HG03439 (cell line): Measurements from ENCODE around the gene SLC6A7.
A peak's percentile ranks its signal among the peaks of the same experiment; 100 is the strongest.
"Not testable (repeated sequence)": the region's sequence is repeated elsewhere in the genome, so short reads cannot be mapped to it uniquely, and the experiment has no call there.

Experiments used
- ATAC-seq: cut with Tn5 transposase; IDR thresholded peaks from one replicate; pipeline ENCODE4 v1.9.1; 2021; ENCODE audit warnings: mild to moderate bottlenecking, moderate library complexity; ENCODE audit not compliant: unreplicated experiment

SLC6A7 gene

DNA sequence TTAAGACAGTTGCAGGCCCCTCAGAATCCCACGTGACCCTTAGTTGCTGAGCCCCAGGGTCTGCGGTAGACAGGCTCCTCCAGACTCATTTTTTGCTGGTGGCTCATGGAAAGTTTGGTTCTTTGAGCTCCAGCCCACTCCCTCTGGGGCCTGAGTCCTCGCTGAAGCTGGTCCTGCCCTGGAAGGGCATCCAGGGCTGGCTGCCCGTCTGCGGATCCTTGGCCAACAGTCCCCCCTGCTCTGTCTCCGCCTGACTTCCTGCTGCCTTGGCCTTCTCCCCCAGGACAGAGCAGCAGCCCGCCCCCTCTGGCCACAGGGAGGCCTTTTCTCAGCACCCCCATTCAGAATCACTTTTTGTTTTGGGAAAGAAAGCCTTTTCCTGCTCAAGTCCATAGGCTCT is 24.4 kb downstream of the SLC6A7 start:
- ATAC-seq, result no peak

DNA sequence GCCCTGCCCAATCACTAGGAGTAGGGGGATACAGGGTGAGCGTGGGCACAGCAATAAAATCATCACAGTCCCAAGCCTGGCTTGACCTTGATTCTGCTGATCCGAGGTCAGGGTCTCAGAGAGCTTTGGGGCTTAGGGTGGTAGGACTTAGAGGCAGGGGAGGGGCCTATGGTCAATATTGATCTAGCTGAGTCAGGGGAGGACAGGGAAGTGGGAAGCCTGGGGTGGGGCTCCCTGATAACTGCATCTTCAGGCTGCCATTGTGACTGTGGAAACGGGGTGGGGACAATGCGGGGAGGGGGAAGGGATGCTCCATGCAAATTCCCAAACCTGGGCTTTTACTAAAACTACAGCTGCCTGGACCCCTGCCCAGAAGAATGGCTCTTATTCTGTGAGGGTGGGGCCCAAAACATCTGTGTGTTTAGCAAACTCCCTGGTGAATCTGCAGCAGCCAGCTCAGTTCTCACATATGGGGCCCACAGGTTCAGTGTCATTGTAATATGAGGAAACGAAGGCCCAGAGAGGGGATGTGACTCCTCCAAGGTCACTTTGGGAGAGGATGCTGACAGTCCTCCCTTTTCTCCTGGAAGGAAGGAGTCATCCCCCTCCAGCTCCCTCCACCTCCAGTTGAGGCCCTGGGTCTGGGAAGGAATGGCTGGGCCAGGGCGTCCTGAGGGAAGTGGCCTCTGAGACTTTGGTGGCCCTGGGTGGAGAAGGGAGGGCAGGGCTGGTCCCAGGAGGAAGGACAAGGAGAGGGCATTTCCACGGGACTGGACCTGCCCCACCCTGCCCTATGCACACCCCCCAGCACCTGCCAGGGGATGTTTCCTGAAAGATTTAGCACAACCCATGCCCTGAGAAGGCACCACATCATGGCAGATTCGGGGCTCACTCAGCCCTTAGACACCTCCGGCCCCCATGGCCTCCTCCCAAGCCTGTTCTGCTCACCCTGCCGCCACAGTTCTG is 26.4 kb downstream of the SLC6A7 start:
- no peak for ATAC-seq

DNA sequence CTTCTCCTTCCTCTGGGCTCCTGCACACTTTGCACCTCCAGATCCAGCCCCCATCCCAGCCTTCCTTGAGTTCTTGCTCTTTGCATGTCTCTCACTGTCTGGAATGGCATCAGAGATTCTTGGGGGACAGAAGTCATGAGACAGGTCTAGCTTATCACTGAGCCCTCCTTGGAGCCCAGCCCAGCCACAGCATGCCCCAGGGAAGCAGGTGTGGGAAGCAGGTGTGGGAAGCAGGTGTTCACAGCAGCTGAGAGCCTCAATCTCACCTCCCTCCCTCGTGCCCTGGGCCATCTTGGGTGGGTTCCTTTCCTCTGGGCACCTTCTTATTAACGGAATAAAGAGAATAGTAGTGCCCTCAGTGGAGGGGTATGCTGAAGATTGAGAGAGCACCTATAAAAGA is 27.2 kb downstream of the SLC6A7 start:
- no peak for ATAC-seq

DNA sequence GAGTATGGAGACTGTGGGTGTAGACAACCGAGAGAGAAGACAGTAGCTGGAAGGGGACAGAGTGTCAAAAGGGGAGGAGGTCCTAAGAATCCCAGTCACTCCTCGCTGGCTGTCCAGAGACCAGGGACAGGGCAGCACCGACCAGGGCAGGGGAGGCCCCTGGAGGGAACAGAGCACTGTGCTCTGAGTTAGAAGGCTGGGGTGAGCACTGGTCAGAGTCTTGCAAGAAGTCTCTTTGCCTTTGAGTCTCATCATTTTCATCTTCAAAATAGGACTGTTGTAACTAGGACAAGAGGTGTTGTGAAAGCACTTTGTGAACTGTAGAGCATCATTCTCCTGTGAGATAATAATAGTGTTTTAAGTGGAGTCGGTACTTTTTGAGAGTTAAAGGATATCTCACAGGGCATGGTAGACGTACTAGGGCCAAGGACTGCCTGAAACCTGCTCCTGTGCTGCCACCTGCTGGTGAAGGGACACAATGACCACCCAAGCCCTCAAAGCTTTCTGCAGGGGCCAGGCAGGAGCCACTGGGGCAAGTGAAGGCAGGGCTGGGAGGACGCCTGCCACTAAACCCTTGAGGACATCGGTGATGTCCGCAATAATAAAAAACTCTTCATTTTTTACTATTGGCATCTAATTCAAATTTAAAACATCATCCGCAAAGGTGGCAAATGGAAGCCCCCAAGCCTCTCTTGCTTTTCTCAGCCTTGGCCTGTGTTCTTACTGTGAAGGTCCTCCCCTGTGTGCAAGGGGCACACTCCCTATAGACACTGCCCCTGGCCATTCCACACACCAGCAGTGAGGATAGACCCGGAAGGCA is 28.2 kb downstream of the SLC6A7 start:
- peak; percentile 82 for ATAC-seq

DNA sequence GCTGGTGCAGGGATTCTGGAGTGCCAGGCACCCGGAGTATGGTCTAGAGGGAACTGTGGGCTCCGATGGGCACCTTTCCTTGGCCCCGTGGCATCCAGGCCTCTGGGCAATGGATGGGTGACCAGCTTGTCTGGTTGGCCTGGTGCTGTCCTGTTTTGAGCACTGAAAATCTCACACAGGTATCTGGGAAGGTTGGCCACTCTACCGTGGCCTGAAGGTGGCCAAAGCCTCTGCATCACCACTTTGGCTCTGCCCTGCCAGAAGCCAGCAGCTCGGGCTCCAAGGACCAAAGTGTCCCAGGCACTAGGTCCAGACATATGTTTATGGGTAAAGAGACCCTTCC is 28.8 kb downstream of the SLC6A7 start:
- no peak for ATAC-seq

DNA sequence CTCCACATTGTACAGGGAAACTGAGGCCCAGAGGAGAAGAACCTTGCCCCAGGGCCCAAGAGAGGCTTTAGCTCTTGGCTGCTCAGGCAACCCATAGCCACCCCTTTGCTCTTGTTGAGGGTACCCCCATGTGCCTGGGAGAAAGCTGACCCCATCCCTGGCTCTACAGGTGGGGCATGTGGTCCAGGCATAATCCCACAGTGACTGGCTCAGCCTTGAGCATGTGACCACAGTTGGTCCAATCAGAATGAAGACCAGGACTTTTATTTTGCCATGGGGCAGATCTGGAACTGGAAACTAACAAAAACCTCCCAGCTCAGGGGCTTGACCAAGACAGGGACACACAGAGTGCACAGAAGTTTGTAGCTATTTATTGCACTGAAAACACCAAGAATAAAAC is 29.3 kb downstream of the SLC6A7 start:
- no peak for ATAC-seq

DNA sequence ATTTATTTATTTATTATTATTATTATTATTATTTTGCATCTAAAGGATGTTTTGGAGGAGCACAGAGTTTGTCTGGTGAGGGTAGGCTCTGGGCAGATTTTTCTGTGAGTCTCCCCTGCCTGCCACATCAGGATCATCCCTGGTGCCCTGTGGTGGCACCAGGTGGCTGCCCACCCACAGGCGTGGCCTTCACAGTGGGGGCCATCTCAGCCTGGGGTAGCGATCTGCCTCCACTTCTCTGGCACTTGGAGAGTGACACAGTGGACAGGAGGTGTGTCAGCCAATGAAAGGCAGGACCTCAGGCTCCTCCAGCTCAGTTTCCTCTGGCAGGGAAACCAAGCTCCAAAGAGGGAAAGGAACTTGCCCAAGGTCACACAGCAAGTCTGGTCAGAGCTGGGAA is 30.0 kb downstream of the SLC6A7 start:
- ATAC-seq, result no peak

DNA sequence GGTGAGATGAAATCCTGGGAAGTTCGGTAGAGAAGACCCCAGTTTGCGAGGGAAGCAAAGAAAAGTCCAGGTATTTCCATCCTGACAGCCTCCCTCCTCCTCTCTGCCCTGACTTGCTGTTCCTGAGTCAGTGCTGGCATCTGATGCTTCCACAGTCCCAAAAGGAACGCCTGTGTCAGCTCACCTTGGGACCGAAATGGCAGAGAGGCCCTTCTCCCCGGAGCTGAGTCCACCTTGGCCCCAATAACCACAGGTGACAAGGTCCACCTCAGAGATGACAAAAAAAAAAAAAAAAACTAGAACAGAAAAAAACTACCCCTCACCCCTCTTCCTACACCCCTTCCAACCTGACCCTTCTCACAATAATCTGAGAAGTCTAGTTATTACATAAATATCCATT is 31.6 kb downstream of the SLC6A7 start:
- ATAC-seq, result no peak

DNA sequence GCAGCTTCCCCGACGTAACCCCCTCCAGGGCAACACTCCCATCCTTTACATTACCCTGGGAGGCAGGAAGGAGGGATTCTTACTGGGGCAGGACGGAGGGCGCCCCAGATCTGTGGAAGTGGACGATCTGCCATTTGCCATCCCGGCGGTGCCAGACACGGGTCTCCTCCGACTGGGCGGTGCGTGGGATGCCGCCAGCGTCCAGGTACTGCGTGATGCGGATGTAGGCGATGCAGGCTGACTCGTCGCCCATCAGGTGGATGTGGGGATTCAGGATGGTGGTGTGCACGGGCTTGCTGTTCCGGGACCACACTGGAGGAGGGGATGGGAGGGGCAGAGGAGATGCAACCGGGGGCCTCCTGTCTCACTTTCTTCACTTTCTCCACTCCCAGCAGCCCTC is 33.0 kb downstream of the SLC6A7 start:
- ATAC-seq, result no peak

DNA sequence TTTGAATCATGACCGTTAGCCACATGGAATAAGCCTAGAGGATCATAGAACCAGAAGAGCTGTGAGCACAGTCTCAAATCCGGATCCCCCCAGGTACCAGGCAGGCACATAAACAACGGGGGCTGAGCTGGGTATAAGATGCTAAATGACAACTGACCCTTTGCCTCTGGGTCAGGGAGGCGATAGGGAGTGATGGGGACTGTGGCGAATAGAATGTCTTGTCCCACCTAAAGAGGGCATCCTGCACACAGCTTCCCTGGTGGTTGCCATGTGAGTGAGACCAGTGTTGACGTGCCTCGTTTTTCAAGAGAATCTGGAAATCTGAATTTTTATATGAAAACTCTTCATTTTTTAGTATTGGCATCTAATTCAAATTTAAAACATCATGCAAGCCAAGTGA is 33.6 kb downstream of the SLC6A7 start:
- no peak for ATAC-seq

DNA sequence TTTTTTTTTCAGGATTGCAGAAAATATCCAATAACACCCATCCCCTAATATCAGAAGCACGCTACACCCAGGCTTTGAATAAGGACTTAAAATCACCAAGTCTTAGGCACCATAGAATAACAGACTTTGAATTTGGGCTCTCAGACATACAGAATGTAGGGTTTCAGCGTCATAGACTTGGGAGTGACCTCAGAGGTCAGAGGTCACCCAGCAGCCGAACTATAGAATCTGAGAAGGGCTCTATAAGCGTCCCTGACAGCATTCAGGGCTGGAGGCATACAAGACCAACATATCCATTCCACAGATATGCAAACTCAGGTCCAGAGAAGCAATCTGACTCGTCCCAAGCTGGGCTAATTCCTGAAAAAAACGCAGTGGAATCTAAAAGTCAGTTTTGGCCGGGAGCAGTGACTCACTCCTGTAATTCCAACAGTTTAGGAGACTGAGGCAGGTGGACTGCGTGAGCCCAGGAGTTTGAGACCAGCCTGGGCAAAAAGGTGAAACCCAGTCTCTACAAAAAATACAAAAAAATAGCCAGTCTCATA is 34.7 kb downstream of the SLC6A7 start:
- no peak for ATAC-seq

DNA sequence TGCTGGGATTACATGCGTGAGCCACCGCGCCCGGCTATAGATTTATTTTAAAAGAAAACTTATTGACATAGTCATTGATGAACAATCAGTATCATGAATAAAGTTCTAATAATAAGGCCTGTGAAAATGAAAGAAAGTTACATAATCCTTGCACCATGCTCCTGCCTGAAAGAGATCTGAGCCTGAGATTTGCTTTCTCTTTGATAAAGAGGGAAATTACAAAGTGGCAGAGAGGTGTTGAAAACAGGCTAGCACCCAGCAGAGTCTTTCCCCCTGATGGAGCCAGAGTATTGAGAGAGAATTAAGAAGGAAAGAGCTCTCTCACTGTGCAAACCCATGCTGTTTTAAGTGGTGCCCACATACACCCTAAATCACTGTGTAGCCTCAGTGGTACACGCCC is 37.2 kb downstream of the SLC6A7 start:
- no peak for ATAC-seq

DNA sequence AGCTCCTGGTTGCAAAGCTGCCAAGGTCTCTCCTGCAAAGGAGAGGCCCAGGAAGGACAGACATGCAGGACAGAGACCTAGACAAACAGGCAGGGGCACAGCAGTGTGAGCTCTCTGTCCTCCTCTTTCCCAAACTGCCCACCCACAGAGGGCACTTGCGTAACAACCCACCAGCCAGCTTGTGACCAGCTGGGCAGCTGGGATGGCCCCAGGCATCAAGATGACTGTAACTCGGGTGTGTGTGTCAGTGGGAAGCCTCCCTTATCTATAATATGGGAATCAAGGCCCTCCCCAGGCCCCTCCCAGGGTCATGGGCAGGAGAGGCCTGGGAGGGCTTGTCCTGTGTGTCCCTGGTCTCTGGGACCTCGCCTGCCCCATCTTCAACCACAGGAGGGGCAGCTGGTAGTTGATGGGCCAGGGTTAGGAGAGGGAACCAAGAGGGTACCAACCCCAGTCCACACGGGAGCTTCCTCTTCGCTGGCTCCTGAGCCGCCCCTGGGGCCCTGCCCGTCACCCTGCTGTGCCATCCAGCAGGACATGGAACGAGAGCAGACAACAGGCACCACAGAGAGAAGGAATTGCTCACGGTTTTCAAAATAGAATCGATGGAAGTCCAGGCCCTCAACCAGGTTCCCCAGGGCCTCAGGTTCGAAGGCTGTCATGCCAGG is 37.9 kb downstream of the SLC6A7 start:
- no peak for ATAC-seq

DNA sequence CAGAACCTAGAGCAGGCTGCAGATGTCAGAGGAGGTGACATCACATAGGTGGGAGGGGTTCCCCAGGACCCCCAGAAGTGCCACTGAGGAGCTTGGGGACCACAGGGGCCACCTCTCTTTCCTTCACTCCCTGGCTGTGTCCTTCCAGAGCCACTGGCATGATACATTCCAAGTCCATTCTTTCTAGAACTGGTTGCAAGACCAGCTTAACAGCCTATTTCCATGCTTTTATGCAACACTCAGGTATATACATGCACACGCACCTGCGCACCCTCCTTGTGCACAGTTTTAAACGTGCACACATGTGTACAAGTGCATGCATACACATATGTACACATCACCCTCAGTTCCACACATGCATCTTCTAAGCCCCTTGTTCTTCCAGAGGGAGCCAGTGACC is 39.7 kb downstream of the SLC6A7 start:
- no peak for ATAC-seq

DNA sequence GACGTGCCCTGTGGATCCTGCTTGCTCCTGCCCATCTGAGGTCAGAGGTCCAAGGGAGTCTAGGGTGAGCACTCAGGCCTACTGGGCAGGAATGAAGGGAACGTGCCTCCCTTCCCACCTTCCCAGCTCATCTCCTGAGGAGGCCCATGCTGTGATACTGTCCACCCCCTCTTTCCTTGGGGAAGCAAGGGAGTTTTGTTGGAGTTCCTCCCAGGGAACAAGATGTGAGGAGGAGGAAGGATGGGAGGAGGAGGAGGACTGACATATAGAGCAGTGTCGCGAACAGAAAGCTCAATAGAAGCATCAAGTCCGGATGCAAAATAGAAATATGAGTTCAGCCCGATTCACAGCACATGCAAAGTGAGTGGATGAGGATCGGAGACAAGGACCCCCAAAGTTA is 41.0 kb downstream of the SLC6A7 start:
- ATAC-seq, result no peak

DNA sequence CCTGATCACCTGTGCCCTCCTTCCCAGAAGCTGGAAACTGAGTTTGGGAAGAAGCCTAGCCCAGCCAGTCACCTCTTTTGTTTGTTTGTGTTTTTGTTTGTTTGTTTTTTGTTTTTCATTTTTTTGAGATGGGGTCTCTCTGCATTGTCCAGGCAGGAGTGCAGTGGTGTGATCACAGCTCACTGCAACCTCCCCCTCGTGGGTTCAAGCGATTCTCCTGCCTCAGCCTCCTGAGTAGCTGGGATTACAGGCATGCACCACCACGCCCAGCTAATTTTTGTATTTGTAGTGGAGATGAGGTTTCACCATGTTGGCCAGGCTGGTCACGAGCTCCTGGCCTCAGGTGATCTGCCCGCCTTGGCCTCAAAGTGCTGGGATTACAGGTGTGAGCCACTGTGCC is 43.8 kb downstream of the SLC6A7 start:
- ATAC-seq, result not testable (repeated sequence)

DNA sequence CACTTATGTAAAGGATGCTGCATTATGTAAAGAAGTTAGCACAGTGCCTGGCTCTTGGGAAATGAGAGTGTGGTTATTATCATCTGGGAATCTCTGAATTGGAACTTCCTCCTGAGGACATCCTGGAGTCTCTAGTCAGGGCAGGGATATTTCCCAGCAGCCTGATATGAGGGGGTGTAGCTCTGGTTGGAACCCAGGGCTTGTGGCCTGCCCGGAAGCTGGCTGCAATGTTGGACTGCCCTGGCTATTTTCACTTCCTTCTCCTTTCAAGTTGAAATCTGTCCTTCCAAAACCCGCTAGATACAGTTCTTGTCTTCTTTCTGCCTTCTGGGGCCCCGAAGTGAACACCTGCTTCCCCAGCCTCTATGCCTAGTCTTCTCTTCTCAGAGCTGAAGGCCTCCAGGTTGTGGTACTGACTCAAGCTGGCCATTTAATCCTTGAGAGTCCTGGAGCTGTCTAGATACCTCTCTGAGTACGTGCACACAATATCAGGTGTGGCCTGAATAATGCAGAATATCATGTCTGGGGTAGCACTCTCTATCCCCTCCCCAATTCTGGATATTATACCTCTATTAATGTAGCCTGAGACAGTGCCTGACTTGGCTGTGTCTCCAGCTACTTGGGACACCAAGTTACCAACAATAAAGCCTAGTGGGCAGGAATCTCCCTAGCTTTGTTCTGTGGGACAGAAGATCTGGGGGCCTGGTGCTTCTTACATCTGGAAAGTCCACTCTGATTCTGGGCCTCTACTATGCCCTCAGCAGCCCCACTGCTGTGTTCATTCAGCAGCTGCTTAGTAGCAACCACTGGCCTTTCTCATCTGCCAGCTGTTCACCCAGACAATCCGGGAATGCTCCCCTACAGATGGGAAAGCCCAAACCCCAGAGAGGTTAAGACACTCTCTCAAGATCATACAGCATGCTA is 45.0 kb downstream of the SLC6A7 start:
- no peak for ATAC-seq

DNA sequence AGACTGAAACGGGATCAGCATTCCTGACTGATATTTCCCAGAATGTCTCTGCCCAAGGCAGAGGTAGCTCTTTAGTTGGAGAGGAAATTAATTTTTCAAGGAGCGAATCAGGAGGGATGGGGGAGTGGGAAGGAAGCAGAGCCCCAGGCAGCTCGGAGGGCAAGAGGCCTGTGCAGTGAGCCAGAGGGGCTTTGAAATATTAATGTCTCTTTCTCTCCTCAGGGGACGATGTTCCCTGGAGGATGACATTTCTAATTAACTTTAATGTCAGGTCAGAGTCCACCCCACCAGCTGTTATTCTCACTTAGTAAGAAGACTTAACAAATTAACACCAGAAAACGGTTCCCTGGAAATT is 45.6 kb downstream of the SLC6A7 start:
- ATAC-seq, result no peak

DNA sequence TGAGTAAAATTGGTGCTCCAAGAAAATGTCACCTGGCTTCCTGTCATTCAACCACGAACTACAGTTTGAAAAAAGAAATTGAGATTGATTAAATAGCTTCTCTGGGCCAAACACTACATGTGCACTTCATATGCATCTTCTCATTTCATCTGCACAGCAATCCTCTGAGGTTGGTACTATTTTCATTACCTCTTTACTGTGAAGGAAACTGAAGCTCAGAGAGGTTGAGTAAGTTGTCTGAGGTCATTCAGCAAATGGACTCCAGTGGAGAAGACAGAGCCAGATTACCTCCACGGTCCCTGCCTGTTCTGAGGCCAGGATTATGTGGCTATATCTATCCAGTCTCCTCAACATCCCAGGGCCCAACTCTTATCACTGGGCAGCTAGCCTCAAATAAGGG is 46.5 kb downstream of the SLC6A7 start:
- ATAC-seq, result no peak

DNA sequence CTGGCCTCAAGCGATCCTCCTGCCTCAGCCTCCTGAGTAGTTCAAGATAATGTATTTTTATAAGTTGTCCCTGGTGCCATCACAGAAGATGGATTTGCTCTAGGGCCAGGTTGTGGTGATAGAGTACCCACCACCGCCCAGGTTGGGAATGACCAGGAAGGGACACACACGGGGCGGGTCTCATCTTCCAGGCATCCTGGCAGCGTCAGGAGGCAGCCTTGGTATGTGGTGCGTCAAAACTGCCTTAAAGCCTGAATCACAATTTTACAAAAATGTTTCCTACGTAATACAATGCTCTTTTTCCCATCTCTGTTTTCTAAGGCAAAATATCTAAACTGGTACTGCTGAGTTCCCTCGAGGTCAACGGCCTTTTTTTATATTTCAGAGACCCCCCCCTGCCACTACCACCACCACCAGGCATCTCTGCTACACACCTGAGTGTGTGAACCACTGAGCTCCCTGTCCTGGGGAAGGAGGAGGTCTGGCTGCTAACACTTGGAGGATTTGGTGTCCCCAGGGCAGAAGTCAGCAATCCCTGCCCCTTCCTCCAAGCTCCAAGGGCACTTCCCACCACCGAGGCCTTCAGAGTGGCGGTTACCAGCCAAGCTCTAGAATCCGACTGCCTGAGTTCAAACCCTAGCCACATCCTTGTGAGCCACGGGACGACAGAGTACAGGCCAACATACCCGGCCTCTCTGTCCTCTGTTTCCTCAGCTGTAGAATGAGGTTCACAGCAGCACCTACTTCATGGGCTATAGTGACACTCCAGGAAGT is 47.3 kb downstream of the SLC6A7 start:
- no peak for ATAC-seq
